Heart left ventricle (tissue), 16 donors: ENCODE data around the gene ENAM. TPM values are rescaled to one million over a fixed set of nuclear protein-coding genes. Genes with fewer than 3 reads are reported as not detected.

Experiments
- ATAC-seq, 4 donors: fragments of 200-7000 bp; cut with Tn5 transposase; one replicate each; pipeline ENCODE4 v1.9.1; 2020 to 2022; ENCODE audit warnings: moderate library complexity in 4 of 4, mild to moderate bottlenecking in 3 of 4, moderate number of reproducible peaks in 1 of 4
- DNase-seq, 5 donors: peaks; one replicate each; pipeline ENCODE4 v3.0.0-alpha.2; 2020
- H3K27ac ChIP-seq, 12 donors: fragments of 200-600 bp; sonication (generic) in 4 of 12; one replicate each; pipeline versions ENCODE4 v1.5.0 to v1.8.0; 2016 to 2022; ENCODE audit warnings: mild to moderate bottlenecking in 2 of 12
- H3K27me3 ChIP-seq, 9 donors: fragments of 200-600 bp; sonication (generic) in 2 of 9; one replicate each; pipeline versions ENCODE4 v1.5.1 to v1.8.0; 2016 to 2022; ENCODE audit warnings: mild to moderate bottlenecking in 3 of 9
- H3K36me3 ChIP-seq, 9 donors: fragments of 200-600 bp; sonication (generic) in 2 of 9; one replicate each; pipeline versions ENCODE4 v1.5.0 to v1.8.0; 2018 to 2022; ENCODE audit warnings: mild to moderate bottlenecking in 2 of 9
- H3K4me1 ChIP-seq, 12 donors: fragments of 200-600 bp; sonication (generic) in 4 of 12; one replicate each; pipeline versions ENCODE4 v1.5.0 to v1.8.0; 2016 to 2022; ENCODE audit warnings: mild to moderate bottlenecking in 3 of 12
- H3K4me3 ChIP-seq, 12 donors: fragments of 200-600 bp; sonication (generic) in 4 of 12; one replicate each; pipeline versions ENCODE4 v1.5.0 to v1.8.0; 2017 to 2022; ENCODE audit warnings: mild to moderate bottlenecking in 9 of 12, moderate library complexity in 4 of 12
- H3K9me3 ChIP-seq, 12 donors: fragments of 200-600 bp; sonication (generic) in 4 of 12; one replicate each; pipeline versions ENCODE4 v1.5.0 to v1.8.0; 2016 to 2022; ENCODE audit warnings: mild to moderate bottlenecking in 1 of 12
- CTCF ChIP-seq, 12 donors: fragments of 200-600 bp; sonication (generic) in 4 of 12; IDR thresholded peaks; one replicate each; pipeline versions ENCODE4 v1.5.0 to v1.8.0; 2018 to 2022; ENCODE audit warnings: antibody characterized with exemption in 12 of 12, mild to moderate bottlenecking in 5 of 12
- POLR2A ChIP-seq, 2 donors: fragments of 450-650 bp; IDR thresholded peaks; one replicate each; pipeline ENCODE4 v1.6.1; 2017; ENCODE audit warnings: antibody characterized with exemption in 2 of 2, mild to moderate bottlenecking in 2 of 2, moderate library complexity in 2 of 2
- WGBS, 4 donors: extraction: QIAGEN DNeasy Blood & Tissue Kit in 2 of 4; methylation state at CpG; one replicate each; pipeline versions ENCODE4 v1.1.5 to v1.1.7; 2013 to 2018; 5-methylcytosine and 5-hydroxymethylcytosine counted together
- intact Hi-C, 10 donors: fragments of 100-400 bp; cut with DNase I; formaldehyde crosslinking; loops; one replicate each; pipeline versions ENCODE4 v1.11.1 to v1.14.2; 2022
- polyA plus RNA-seq, 2 donors: library from polyadenylated mRNA; stranded (reverse); fragments of 200-250 nt; gene quantifications; one replicate each; pipeline ENCODE4 v1.2.3, GENCODE V29; 2013
- total RNA-seq, 9 donors: library from RNA; depleted of rRNA in 2 of 9; stranded (reverse); fragments of >200 nt in 2 of 9; fragmentation: NEBNext Ultra II Directional in 3 of 9; extraction: Animal tissue kit (Norgen Biotek cat#: 25700) in 3 of 9; gene quantifications; one replicate each; pipeline versions ENCODE4 v1.1.0 to v1.2.4, GENCODE V29; 2016 to 2023
- donor health status: ischemic (EF 13 %, LVEDD 7.1; RV severe dilation, severe dysfunction).
- donor health status: healthy with polysubstance abuse.
- donor health status: DM: no; HTN: yes; CAD: no.
- donor health status: DM: no; HTN: no; CAD: no.
- donor health status: ischemic (EF 25% LVEDD 6.9; RV normal size, moderate dysfunction).
- donor health status: ischemic (EF 25% LVEDD 5.7; RV mildly dilated, moderate dysfunction).
- donor health status: healthy.
- donor health status: DM: yes; HTN: yes; CAD: no.
- donor health status: ischemic (EF 35%, LVEDD 5.7; RV mildly dilated, moderate dysfunction).
- donor health status: nonischemic (EF 11% LVEDD 7.7; RV severe dilation, severe dysfunction).
- donor health status: DM: yes; HTN: yes; CAD: no.
- donor health status: PGD.
- donor health status: ischemic (EF 29% LVEDD 5.4; RV normal size, mild dysfunction).
- donor health status: nonischemic (EF 23%, LVEDD 6.1; RV moderate dilation, normal function).

Gene ENAM
- total and polyA plus RNA-seq, 11 donors: 0.98 to 16.0 (median 6.8) TPM

GRCh38 chr4:70627620-70628019 lies 924 bp upstream of the ENAM start:
- Histone ChIP-seq H3K4me3 (no peak overlapping the region), H3K27me3 (no peaks in the 10 kb centered on the region), H3K36me3 (no peaks in the 10 kb centered on the region), H3K4me1 (peaks cover 0 to 2% (median 0%) of the 10 kb centered on the region in 12 donors), H3K27ac (no peak overlapping the region), H3K9me3 (no peaks in the 10 kb centered on the region)
- DNase-seq: no peak
- TF ChIP-seq CTCF (IDR thresholded peaks at IDR 0.05): no peak
- no peak for TF ChIP-seq POLR2A (IDR thresholded peaks at IDR 0.05)
- no peak for ATAC-seq
- intact Hi-C loops: no loop called here
- 83 to 90% (median 88%) methylated on average over 1 of the region's 1 CpG for WGBS, 4 donors

- Histone ChIP-seq H3K4me1 (peaks cover 0 to 2% (median 0%) of the 10 kb centered on the region in 12 donors), H3K27ac (no peak overlapping the region), H3K9me3 (no peaks in the 10 kb centered on the region), H3K4me3 (no peak overlapping the region), H3K27me3 (no peaks in the 10 kb centered on the region), H3K36me3 (no peaks in the 10 kb centered on the region)
- DNase-seq: no peak
- TF ChIP-seq CTCF (IDR thresholded peaks at IDR 0.05) (no peak), POLR2A (IDR thresholded peaks at IDR 0.05) (no peak)
- 84 to 88% (median 87%) methylated on average over 1 of the region's 1 CpG for WGBS, 4 donors
- no peak for ATAC-seq
- intact Hi-C loops: no loop called here
Observed at GRCh38 chr4:70629469-70630090, 1.0 kb downstream of the ENAM start.

GRCh38 chr4:70630162-70630561 lies 1.6 kb downstream of the ENAM start:
- WGBS, 4 donors: 77 to 87% (median 81%) methylated on average over 3 of the region's 3 CpGs
- intact Hi-C loops: no loop called here
- Histone ChIP-seq H3K9me3 (no peaks in the 10 kb centered on the region), H3K27me3 (no peaks in the 10 kb centered on the region), H3K4me3 (no peak overlapping the region), H3K36me3 (no peaks in the 10 kb centered on the region), H3K4me1 (peaks cover 0 to 2% (median 0%) of the 10 kb centered on the region in 12 donors), H3K27ac (no peak overlapping the region)
- TF ChIP-seq POLR2A (IDR thresholded peaks at IDR 0.05) (no peak), CTCF (IDR thresholded peaks at IDR 0.05) (no peak)
- DNase-seq: no peak
- no peak for ATAC-seq

GRCh38 chr4:70632028-70632427 lies 3.5 kb downstream of the ENAM start:
- DNase-seq (no peak), ATAC-seq (no peak)
- TF ChIP-seq CTCF (IDR thresholded peaks at IDR 0.05) (no peak), POLR2A (IDR thresholded peaks at IDR 0.05) (no peak)
- Histone ChIP-seq H3K9me3 (no peaks in the 10 kb centered on the region), H3K4me3 (no peak overlapping the region), H3K27me3 (no peaks in the 10 kb centered on the region), H3K36me3 (no peaks in the 10 kb centered on the region), H3K4me1 (peaks cover 0 to 5% (median 0%) of the 10 kb centered on the region in 12 donors), H3K27ac (no peak overlapping the region)
- 79 to 88% (median 84%) methylated on average over 1 of the region's 1 CpG for WGBS, 4 donors
- intact Hi-C loops: no loop called here
